ENCODE data around the gene GMPPB.

DNA sequence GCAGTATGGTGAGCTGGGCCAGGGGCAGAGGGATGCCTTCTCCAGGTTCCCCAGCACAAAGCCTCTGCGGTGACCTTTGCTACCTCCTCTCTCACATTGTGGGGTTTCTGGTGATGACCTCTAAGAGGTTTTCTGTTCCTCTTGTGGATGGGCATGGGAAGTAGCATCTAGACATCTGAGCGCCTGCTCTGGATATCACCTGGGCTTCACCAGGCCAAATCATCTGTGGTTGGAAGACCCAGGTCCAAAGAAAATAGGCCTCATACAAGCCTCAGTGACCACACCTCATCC, 42.6 kb downstream of the GMPPB start:
- TF ChIP-seq, protein P1, sequence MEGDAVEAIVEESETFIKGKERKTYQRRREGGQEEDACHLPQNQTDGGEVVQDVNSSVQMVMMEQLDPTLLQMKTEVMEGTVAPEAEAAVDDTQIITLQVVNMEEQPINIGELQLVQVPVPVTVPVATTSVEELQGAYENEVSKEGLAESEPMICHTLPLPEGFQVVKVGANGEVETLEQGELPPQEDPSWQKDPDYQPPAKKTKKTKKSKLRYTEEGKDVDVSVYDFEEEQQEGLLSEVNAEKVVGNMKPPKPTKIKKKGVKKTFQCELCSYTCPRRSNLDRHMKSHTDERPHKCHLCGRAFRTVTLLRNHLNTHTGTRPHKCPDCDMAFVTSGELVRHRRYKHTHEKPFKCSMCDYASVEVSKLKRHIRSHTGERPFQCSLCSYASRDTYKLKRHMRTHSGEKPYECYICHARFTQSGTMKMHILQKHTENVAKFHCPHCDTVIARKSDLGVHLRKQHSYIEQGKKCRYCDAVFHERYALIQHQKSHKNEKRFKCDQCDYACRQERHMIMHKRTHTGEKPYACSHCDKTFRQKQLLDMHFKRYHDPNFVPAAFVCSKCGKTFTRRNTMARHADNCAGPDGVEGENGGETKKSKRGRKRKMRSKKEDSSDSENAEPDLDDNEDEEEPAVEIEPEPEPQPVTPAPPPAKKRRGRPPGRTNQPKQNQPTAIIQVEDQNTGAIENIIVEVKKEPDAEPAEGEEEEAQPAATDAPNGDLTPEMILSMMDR (IDR thresholded peaks at IDR 0.05; ENCODE audit: insufficient read depth, low read length): no peak
- TF ChIP-seq POLR2AphosphoS5 (IDR thresholded peaks at IDR 0.05; ENCODE audit: low read depth): no peak
